ENCODE measurements around the gene BTF3L4. TPM values are rescaled to one million over a fixed set of nuclear protein-coding genes. Genes with fewer than 3 reads are reported as not detected.
"Not testable (repeated sequence)": the region's sequence is repeated elsewhere in the genome, so short reads cannot be mapped to it uniquely, and the experiment has no call there.

BTF3L4 gene
- total RNA-seq, 2 donors from 2014 or later, result 24.2 to 29.9 TPM

DNA sequence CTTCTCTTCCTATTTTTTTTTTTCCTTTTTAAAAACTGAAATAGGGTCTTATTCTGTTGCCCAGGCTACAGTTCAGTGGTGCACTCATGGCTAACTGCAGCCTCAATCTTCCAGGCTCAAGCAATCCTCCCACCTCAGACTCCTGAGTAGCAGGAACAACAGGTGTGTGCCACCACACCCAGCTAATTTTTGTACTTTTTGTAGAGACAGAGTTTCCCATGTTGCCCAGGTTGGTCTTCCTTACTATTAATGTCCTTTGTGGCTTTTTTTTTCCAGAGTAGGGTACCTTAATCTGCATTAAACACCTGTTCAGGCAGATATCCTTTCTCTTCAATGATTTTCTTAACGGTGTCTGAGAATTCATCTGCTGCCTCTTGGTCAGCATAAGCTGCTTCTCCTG lies 18.2 kb upstream of the BTF3L4 start:
- H3K4me3 Mint-ChIP-seq, result no peak overlapping the region
- DNase-seq (ENCODE audit: low spot score) (no peak), ATAC-seq (no peak)
- H3K27ac Mint-ChIP-seq, result no peak overlapping the region
- no peaks in the 10 kb centered on the region for H3K9me3 Mint-ChIP-seq
- H3K4me1 Mint-ChIP-seq (ENCODE audit: low read depth in 2 of 2), result peaks cover 3 to 6% of the 10 kb centered on the region in 2 donors
- H3K27me3 Mint-ChIP-seq, result no peaks in the 10 kb centered on the region
- no peaks in the 10 kb centered on the region for H3K36me3 Mint-ChIP-seq

DNA sequence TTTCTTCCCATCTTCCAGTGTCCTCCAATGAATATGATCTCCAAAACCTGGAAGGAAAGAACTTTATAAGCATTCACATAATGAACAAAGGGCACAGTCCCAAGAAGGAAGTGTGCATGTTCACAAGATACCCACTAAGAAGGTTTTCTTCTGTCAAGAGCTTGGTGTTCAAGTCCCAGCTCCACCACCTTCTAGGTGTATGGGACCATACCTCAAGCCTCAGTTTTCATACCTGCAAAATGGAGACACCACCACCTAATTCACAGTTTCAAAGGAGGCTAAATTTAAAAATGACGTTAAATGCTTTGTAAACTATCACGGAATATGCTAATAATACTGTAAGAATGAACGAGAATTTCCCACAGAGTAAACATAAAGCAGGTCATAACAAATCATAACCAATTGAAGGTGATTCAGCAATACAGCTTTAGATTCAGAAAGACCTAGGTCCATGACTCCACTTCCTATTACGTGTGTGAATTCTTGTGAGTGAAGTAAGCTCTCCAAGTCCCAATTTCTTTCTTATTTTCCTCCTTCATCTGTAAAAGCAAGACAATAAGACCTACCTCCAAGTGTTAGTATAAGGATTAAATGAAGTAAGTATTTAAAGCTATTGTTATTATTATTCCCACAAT lies 14.4 kb upstream of the BTF3L4 start:
- Mint-ChIP-seq H3K4me3 (no peak overlapping the region), H3K9me3 (no peaks in the 10 kb centered on the region), H3K27ac (no peak overlapping the region), H3K36me3 (no peaks in the 10 kb centered on the region), H3K4me1 (ENCODE audit: low read depth in 2 of 2) (peaks cover 0 to 11% of the 10 kb centered on the region in 2 donors), H3K27me3 (no peaks in the 10 kb centered on the region)
- DNase-seq (ENCODE audit: low spot score) (no peak), ATAC-seq (no peak)

- ATAC-seq, result no peak
- DNase-seq (ENCODE audit: low spot score), result no peak
- H3K27me3 Mint-ChIP-seq, result no peaks in the 10 kb centered on the region
- H3K4me3 Mint-ChIP-seq, result no peak overlapping the region
- H3K27ac Mint-ChIP-seq, result no peak overlapping the region
- H3K4me1 Mint-ChIP-seq (ENCODE audit: low read depth in 2 of 2), result peaks cover 4 to 14% of the 10 kb centered on the region in 2 donors
- H3K36me3 Mint-ChIP-seq, result peaks cover 4% of the 10 kb centered on the region
- no peaks in the 10 kb centered on the region for H3K9me3 Mint-ChIP-seq
Observed at GRCh38 chr1:52045236-52045635, 10.9 kb upstream of the BTF3L4 start.

DNA sequence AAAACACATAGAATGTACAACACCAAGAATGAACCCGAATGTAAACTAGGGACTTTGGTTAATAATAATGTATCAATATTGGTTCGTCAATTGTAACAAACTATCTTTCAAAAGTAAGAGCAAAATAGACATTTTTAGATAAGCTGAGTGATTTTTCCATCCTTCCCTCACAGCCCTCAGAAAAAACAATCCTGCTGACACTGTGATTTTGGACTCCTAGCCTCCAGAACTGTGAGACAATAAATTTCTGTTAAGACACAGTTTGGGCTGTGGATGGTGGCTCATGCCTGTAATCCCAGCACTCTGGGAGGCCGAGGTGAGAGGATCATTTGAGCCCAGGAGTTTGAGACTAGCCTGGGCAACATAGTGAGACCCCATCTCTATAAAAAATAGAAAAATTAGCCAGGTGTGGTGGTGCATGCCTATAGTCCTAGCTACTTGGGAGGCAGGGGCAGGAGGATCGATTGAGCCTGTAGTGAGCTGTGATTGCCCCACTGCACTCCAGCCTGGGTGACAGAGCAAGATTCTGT lies 10.4 kb upstream of the BTF3L4 start:
- H3K36me3 Mint-ChIP-seq, result not testable (repeated sequence)

GRCh38 chr1:52049337-52049736 lies 6.8 kb upstream of the BTF3L4 start:
- not testable (repeated sequence) for H3K27ac Mint-ChIP-seq; H3K9me3 Mint-ChIP-seq; H3K36me3 Mint-ChIP-seq; DNase-seq (ENCODE audit: low spot score); H3K4me3 Mint-ChIP-seq; H3K27me3 Mint-ChIP-seq; ATAC-seq
- peaks cover 21% of the 10 kb centered on the region in 2 donors for H3K4me1 Mint-ChIP-seq (ENCODE audit: low read depth in 2 of 2)

More for the DNA sequence above, 10.4 kb upstream of the BTF3L4 start:
- not testable (repeated sequence) for H3K9me3 Mint-ChIP-seq; H3K27ac Mint-ChIP-seq; H3K27me3 Mint-ChIP-seq; H3K4me3 Mint-ChIP-seq; ATAC-seq; DNase-seq (ENCODE audit: low spot score)
- H3K4me1 Mint-ChIP-seq (ENCODE audit: low read depth in 2 of 2), result peaks cover 6 to 14% of the 10 kb centered on the region in 2 donors

DNA sequence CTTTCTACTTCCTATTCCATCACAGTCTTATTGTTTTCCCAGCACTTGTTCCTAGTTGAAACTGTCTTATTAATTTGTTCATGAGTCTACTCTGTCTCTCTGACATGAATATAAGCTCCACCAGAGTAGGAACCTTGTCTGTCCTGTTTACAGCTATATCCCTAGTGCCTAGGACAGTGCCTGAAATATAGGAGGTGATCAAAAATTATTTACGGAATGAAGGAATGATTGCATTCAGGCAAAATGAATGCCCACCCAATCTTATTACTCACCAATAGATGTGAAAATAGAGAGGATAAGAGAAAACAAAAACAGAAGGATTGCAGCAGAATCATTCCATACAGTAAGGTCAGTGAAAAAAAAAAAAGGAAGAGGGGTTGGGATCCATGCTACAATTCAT lies 2.2 kb upstream of the BTF3L4 start:
- Mint-ChIP-seq H3K27me3 (no peaks in the 10 kb centered on the region), H3K4me1 (ENCODE audit: low read depth in 2 of 2) (peaks cover 39 to 53% of the 10 kb centered on the region in 2 donors), H3K27ac (peak overlapping the region; percentile 12 to 95), H3K9me3 (no peaks in the 10 kb centered on the region), H3K36me3 (peaks cover 5% of the 10 kb centered on the region), H3K4me3 (peak overlapping the region; percentile 99)
- DNase-seq (ENCODE audit: low spot score), result no peak
- ATAC-seq, result no peak

DNA sequence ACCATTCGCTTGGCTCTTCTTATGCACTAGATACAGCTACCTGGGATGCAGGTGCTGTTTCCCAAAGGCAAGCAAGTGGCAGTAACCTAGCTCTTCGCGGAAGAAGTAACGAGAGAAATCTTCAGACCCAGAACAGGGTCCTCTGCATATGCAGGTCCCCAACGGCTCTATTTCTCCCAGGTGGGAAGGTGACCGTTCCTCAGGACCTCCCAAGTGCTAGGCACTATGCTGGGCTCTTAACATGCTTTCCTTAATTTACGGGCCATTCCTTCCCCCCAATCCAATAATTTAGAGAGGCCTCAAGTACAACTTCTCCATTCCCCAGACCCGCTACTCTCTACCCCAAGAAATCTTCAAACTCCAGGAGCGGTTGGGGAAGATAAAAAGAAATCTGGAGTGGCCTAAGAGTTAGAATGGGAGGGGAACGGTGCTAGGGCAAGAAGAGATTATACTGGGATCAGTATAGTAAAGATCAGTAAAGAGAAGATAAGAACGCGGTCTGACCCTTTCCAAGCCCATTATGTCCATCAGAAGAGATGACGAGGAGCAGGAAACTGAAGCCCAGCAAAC lies 1.5 kb upstream of the BTF3L4 start:
- H3K27ac Mint-ChIP-seq, result peak overlapping the region; percentile 92 to 95
- ATAC-seq (no peak), DNase-seq (ENCODE audit: low spot score) (no peak)
- peaks cover 43 to 57% of the 10 kb centered on the region in 2 donors for H3K4me1 Mint-ChIP-seq (ENCODE audit: low read depth in 2 of 2)
- H3K36me3 Mint-ChIP-seq, result peaks cover 5% of the 10 kb centered on the region
- H3K27me3 Mint-ChIP-seq, result no peaks in the 10 kb centered on the region
- H3K4me3 Mint-ChIP-seq, result peak overlapping the region; percentile 99
- H3K9me3 Mint-ChIP-seq, result no peaks in the 10 kb centered on the region

DNA sequence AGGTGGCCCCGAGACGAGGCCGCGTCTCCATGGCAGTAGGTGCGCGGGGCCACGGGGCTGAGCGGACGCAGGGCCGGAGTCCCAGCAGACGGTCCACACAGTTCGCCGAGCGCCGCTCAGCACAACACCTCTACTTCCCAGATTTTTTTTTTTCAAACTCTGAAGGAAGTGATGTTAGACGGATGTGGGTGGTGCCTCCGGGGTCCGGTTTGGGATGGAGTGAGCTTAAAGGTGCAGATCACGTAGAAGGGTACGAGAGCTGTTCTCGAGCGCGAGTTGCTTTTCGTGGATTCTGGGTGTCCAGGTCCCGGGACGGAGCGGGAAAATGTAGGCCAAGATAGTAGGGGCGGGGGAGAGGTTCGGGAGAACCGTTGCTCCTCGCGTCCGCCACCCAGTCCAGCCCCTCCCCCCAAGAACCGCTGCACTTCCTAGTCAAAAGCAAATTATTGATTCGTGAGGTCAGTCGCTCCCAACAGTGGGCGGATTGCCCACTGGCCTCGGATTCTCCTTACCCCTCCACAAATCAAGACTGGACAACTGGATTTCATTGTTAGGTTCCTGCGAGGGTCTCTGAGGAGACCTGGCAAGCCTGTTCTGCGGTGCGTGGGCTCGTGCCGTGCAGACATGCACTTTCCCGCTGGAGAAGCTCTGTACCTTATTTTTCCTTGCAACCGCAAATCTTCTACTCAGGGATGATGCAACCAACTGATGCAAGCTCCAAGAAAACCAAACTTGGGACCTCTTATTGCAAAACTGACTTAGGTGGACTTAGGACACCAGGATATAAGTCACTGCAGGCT lies 829 bp upstream of the BTF3L4 start, which contains the start of gene TXNDC12:
Gene TXNDC12 (minus strand): TSS at position 126 of the 800 bp plus-strand sequence. CDS start 95 bp downstream, at position 31.
- ATAC-seq (peak; percentile 69 to 77), DNase-seq (ENCODE audit: low spot score) (peak; percentile 81)
- H3K27ac Mint-ChIP-seq, result peak within 1 kb of the TSS; percentile 92 to 95
- peaks cover 43 to 53% of the 10 kb centered on the region in 2 donors for H3K4me1 Mint-ChIP-seq (ENCODE audit: low read depth in 2 of 2)
- no peaks in the 10 kb centered on the region for H3K27me3 Mint-ChIP-seq
- H3K9me3 Mint-ChIP-seq, result no peaks in the 10 kb centered on the region
- H3K36me3 Mint-ChIP-seq, result peaks cover 5% of the 10 kb centered on the region
- peak within 1 kb of the TSS; percentile 99 for H3K4me3 Mint-ChIP-seq

- Mint-ChIP-seq H3K27me3 (no peaks in the 10 kb centered on the region), H3K27ac (peak overlapping the region; percentile 92 to 95), H3K9me3 (no peaks in the 10 kb centered on the region), H3K4me1 (ENCODE audit: low read depth in 2 of 2) (peaks cover 47 to 51% of the 10 kb centered on the region in 2 donors), H3K4me3 (peak overlapping the region; percentile 99), H3K36me3 (peaks cover 5% of the 10 kb centered on the region)
- no peak for DNase-seq (ENCODE audit: low spot score)
- no peak for ATAC-seq
Observed at GRCh38 chr1:52055866-52056162, 281 bp upstream of the BTF3L4 start.

DNA sequence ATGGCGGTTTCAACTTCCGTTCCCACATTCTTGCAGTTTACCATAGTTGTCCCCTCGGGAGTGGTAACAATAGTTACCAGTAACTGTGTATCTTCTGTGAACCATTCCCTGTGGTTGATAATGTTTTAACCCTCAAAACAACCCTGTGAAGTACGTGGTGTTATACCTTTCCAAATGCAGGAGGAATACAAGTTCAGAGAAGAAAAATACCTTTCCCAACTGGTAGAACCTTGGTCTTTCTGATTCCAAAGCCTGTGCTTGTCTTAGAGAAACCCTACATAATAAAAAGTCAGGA lies 789 bp downstream of the BTF3L4 start:
- ATAC-seq, result no peak
- no peak for DNase-seq (ENCODE audit: low spot score)
- no peaks in the 10 kb centered on the region for H3K27me3 Mint-ChIP-seq
- peak overlapping the region; percentile 92 to 95 for H3K27ac Mint-ChIP-seq
- peaks cover 5% of the 10 kb centered on the region for H3K36me3 Mint-ChIP-seq
- no peaks in the 10 kb centered on the region for H3K9me3 Mint-ChIP-seq
- H3K4me3 Mint-ChIP-seq, result peak overlapping the region; percentile 99
- peaks cover 49 to 51% of the 10 kb centered on the region in 2 donors for H3K4me1 Mint-ChIP-seq (ENCODE audit: low read depth in 2 of 2)

DNA sequence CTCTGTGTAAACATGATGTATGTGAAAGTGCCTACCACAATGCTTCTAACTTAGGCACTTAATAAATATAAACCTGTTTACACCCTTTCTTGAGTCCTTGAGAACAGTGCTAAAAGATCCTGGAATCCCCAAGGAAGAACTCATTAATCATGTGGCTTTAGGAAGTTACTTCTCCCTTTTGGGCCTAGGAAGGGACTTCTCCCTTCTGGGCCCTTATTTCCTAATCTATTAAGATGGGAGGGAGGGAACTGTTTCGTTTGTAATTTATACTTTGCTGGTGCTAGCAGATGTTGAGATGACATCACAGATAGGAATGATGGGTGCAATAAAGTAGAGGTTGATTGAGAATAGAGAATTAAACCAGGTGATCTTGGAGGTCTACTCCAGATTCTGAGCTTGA lies 1.2 kb downstream of the BTF3L4 start:
- Mint-ChIP-seq H3K36me3 (peaks cover 3% of the 10 kb centered on the region), H3K4me3 (peak overlapping the region; percentile 99), H3K27ac (peak overlapping the region; percentile 92 to 95), H3K9me3 (no peaks in the 10 kb centered on the region), H3K27me3 (no peaks in the 10 kb centered on the region), H3K4me1 (ENCODE audit: low read depth in 2 of 2) (peaks cover 48 to 49% of the 10 kb centered on the region in 2 donors)
- ATAC-seq, result no peak
- DNase-seq (ENCODE audit: low spot score), result no peak

DNA sequence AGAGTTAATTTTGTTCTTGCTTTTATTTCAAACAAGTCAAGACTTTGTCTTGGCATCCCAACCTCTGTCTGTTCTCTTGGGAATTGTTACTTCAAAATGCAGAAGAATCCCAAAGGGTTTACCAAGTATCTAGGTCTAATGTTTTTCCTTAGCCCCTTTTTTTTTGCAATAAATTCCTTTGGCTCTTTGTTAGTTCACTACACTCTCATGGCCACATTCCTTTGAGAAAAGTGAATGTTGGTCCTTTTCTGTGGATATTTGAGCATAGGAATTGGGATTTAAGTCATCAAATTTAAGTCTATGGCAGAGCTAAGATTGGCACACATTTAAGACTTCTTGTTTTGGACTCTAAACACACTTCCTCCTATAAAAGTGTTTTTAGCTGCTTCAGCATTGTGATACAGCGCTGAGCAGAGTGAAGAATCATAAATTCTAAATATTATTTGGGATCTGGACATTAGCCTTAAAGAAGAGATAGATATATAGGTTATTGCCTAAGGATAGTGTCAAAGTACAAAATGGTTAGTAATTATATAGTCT lies 1.9 kb downstream of the BTF3L4 start:
- ATAC-seq, result no peak
- no peak for DNase-seq (ENCODE audit: low spot score)
- H3K27ac Mint-ChIP-seq, result peak overlapping the region; percentile 92 to 95
- peaks cover 45 to 47% of the 10 kb centered on the region in 2 donors for H3K4me1 Mint-ChIP-seq (ENCODE audit: low read depth in 2 of 2)
- H3K36me3 Mint-ChIP-seq, result no peaks in the 10 kb centered on the region
- H3K9me3 Mint-ChIP-seq, result no peaks in the 10 kb centered on the region
- peak overlapping the region; percentile 99 for H3K4me3 Mint-ChIP-seq
- H3K27me3 Mint-ChIP-seq, result no peaks in the 10 kb centered on the region

DNA sequence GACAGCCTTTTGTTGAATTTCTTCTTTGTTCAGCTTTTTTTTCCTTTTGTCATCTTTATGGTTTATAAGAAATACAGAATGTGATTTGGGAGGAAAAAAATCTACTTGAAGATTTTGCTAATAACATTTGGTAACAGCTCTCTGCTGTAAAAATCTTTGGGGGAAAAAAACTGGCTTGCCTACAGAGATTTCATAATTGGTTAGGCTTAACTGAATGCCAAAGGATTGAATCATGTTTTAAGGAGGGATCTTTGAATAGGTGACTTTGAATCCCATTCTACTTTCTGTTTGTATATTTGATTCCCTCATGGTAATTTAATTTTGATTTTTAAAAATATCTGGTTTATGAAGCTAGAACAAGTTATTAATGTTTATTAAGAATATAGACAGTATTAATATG lies 3.2 kb downstream of the BTF3L4 start:
- DNase-seq (ENCODE audit: low spot score), result no peak
- Mint-ChIP-seq H3K27me3 (no peaks in the 10 kb centered on the region), H3K27ac (no peak overlapping the region), H3K4me1 (ENCODE audit: low read depth in 2 of 2) (peaks cover 44 to 45% of the 10 kb centered on the region in 2 donors), H3K4me3 (no peak overlapping the region), H3K9me3 (no peaks in the 10 kb centered on the region), H3K36me3 (peaks cover 7% of the 10 kb centered on the region)
- no peak for ATAC-seq

DNA sequence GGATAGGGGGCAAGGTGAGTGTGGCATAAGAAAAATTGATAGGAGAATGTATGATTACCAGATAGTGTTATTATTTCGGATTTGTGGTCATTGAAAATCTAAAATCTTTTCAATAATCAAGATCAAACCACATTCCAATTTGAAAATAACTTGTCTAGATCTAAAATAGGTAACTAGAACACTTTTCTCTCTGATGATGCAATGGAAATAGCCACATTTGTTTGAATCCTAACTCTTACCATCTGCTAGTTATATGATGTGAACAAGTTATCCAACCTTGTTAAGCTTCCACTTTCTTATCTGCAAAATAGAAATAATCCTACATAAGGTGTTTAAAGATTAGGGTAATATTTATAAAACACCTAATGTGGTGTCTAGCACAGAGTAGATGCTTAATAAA lies 3.8 kb downstream of the BTF3L4 start:
- H3K4me3 Mint-ChIP-seq, result no peak overlapping the region
- peaks cover 7% of the 10 kb centered on the region for H3K36me3 Mint-ChIP-seq
- no peak overlapping the region for H3K27ac Mint-ChIP-seq
- ATAC-seq (no peak), DNase-seq (ENCODE audit: low spot score) (no peak)
- peaks cover 39% of the 10 kb centered on the region in 2 donors for H3K4me1 Mint-ChIP-seq (ENCODE audit: low read depth in 2 of 2)
- no peaks in the 10 kb centered on the region for H3K27me3 Mint-ChIP-seq
- H3K9me3 Mint-ChIP-seq, result no peaks in the 10 kb centered on the region

Data from natural killer cell treated with Interleukin-12 subunit alpha and Interleukin-12 subunit beta and Interleukin-15 and Interleukin-18, amount 100 ng/mL, for 72 hours (primary cell).